Measurements from ENCODE around the gene CDSN.

DNA sequence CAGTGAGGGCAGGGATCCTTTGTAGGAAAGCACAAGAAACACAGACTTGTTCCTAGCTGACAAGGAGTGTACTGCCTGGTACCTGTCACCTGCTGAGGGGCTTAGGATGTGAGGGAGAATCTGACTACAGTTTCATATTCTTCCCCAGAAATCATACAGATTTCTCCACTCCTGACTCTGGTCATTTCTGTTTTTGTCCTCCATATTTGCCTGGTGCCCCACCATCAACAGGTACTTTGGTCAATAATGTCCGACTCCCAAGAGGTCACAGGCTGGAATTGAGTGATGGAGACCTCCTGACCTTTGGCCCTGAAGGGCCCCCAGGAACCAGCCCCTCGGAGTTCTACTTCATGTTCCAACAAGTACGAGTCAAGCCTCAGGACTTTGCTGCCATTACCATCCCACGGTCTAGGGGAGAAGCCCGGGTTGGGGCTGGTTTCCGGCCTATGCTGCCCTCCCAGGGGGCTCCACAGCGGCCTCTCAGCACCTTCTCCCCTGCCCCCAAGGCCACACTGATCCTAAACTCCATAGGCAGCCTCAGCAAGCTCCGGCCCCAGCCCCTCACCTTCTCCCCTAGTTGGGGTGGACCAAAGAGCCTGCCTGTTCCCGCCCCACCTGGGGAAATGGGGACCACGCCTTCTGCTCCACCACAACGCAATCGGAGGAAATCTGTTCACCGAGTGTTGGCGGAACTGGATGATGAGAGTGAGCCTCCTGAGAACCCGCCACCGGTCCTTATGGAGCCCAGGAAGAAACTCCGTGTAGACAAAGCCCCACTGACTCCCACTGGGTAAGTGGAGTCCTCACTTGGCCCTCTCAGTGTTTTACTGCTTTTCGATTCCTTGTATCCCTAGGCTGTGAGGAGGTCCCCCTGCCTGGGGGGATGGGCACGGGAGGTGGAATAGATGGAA, 41.2 kb upstream of the CDSN start:
- TF ChIP-seq, protein P1, sequence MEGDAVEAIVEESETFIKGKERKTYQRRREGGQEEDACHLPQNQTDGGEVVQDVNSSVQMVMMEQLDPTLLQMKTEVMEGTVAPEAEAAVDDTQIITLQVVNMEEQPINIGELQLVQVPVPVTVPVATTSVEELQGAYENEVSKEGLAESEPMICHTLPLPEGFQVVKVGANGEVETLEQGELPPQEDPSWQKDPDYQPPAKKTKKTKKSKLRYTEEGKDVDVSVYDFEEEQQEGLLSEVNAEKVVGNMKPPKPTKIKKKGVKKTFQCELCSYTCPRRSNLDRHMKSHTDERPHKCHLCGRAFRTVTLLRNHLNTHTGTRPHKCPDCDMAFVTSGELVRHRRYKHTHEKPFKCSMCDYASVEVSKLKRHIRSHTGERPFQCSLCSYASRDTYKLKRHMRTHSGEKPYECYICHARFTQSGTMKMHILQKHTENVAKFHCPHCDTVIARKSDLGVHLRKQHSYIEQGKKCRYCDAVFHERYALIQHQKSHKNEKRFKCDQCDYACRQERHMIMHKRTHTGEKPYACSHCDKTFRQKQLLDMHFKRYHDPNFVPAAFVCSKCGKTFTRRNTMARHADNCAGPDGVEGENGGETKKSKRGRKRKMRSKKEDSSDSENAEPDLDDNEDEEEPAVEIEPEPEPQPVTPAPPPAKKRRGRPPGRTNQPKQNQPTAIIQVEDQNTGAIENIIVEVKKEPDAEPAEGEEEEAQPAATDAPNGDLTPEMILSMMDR (IDR thresholded peaks at IDR 0.05): no peak
- TF ChIP-seq POLR2A (IDR thresholded peaks at IDR 0.05): no peak

Data from prostate gland (tissue), 2 donors.